SK-N-MC (cell line): ENCODE results near the gene PCDHGB4.
"Not testable (repeated sequence)": the region's sequence is repeated elsewhere in the genome, so short reads cannot be mapped to it uniquely, and the experiment has no call there.

Experiments
- DNase-seq: peaks from one replicate; pipeline ENCODE4 v3.0.0-alpha.2; 2011; ENCODE audit warnings: low read depth, low spot score
- H3K27ac ChIP-seq: fragments of 200-600 bp; sonication (generic); 2 replicates; pipeline ENCODE4 v1.5.1; 2016; ENCODE audit warnings: mixed run types
- H3K36me3 ChIP-seq: fragments of 200-600 bp; sonication (generic); 2 replicates; pipeline ENCODE4 v1.6.1; 2017; ENCODE audit warnings: antibody characterized with exemption, low read length, mixed read lengths; ENCODE audit not compliant: insufficient read depth
- H3K4me3 ChIP-seq: fragments of 200-600 bp; sonication (generic); 2 replicates; pipeline ENCODE4 v1.5.1; 2016
- H3K9ac ChIP-seq: fragments of 200-600 bp; sonication (generic); 2 replicates; pipeline ENCODE4 v1.8.0; 2017; ENCODE audit warnings: mixed run types, mixed read lengths; ENCODE audit not compliant: insufficient read length
- H3K9me3 ChIP-seq: fragments of 200-600 bp; sonication (generic); 2 replicates; pipeline ENCODE4 v1.6.1; 2017; ENCODE audit warnings: low read depth, mild to moderate bottlenecking, antibody characterized with exemption, low read length, moderate library complexity, mixed read lengths
- EZH2 ChIP-seq: fragments of 200-600 bp; sonication (generic); IDR thresholded peaks from one replicate; pipeline ENCODE4 v1.6.1; 2017; ENCODE audit warnings: antibody characterized with exemption
- FOXP2 ChIP-seq: optimal IDR thresholded peaks from 2 replicates; pipeline ENCODE3; 2011; ENCODE audit warnings: mild to moderate bottlenecking, moderate library complexity; ENCODE audit not compliant: insufficient read depth; ENCODE audit errors: extremely low read length, control extremely low read depth
- POLR2AphosphoS5 ChIP-seq: IDR thresholded peaks from 2 replicates; pipeline ENCODE4 v1.6.1; 2012; ENCODE audit warnings: mild to moderate bottlenecking, low read depth, low read length, borderline replicate concordance

Gene PCDHGB4

GRCh38 chr5:141382469-141383294 lies 4.8 kb upstream of the PCDHGB4 start, which contains the start of gene PCDHGA7:
PCDHGA7 (plus strand) TSS chr5:141382742; CDS start chr5:141382900, 158 bp downstream.
- Histone ChIP-seq H3K9ac (peak within 1 kb of the TSS; percentile 68), H3K9me3 (no peaks in the 10 kb centered on the region), H3K36me3 (no peaks in the 10 kb centered on the region), H3K4me3 (peak within 1 kb of the TSS; percentile 76), H3K27ac (no peak within 1 kb of the TSS)
- TF ChIP-seq EZH2 (no peak), POLR2AphosphoS5 (no peak), FOXP2 (no peak)
- no peak for DNase-seq

DNA sequence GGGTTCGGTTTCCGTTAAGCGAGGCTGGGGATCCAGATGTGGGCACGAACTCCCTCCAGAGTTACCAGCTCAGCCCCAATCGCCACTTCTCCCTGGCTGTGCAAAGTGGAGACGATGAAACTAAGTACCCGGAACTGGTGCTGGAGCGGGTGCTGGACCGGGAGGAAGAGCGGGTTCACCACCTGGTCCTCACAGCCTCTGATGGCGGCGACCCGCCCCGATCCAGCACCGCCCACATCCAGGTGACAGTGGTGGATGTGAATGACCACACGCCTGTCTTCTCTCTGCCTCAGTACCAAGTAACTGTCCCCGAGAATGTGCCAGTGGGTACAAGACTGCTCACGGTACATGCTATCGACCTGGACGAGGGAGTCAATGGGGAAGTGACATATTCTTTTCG lies 4.2 kb upstream of the PCDHGB4 start:
- H3K9ac ChIP-seq = no peak overlapping the region
- no peak for TF ChIP-seq EZH2
- no peak for TF ChIP-seq FOXP2
- TF ChIP-seq POLR2AphosphoS5 = no peak
- no peaks in the 10 kb centered on the region for H3K9me3 ChIP-seq
- DNase-seq = no peak
- peak overlapping the region; percentile 76 for H3K4me3 ChIP-seq
- no peaks in the 10 kb centered on the region for H3K36me3 ChIP-seq
- H3K27ac ChIP-seq = no peak overlapping the region

- no peaks in the 10 kb centered on the region for H3K9me3 ChIP-seq
- no peaks in the 10 kb centered on the region for H3K36me3 ChIP-seq
- no peak for DNase-seq
- TF ChIP-seq POLR2AphosphoS5 = no peak
- TF ChIP-seq FOXP2 = no peak
- no peak for TF ChIP-seq EZH2
- no peak overlapping the region for H3K27ac ChIP-seq
- no peak overlapping the region for H3K4me3 ChIP-seq
- H3K9ac ChIP-seq = no peak overlapping the region
Measured at GRCh38 chr5:141384471-141385267, 2.8 kb upstream of the PCDHGB4 start.

DNA sequence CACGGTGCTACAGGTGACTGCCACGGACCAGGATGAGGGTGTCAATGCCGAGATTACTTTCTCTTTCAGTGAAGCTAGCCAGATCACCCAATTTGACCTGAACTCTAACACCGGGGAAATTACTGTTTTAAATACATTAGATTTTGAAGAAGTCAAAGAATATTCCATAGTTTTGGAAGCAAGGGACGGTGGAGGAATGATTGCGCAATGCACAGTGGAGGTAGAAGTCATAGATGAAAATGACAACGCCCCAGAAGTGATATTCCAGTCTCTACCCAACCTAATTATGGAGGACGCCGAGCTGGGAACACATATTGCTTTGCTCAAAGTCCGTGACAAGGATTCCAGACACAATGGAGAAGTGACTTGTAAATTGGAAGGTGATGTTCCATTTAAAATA lies 1.2 kb downstream of the PCDHGB4 start:
- Histone ChIP-seq H3K9me3 (no peaks in the 10 kb centered on the region), H3K27ac (no peak overlapping the region), H3K4me3 (no peak overlapping the region), H3K36me3 (no peaks in the 10 kb centered on the region), H3K9ac (no peak overlapping the region)
- TF ChIP-seq POLR2AphosphoS5 (no peak), EZH2 (no peak), FOXP2 (no peak)
- no peak for DNase-seq

- no peak for DNase-seq
- H3K9me3 ChIP-seq = no peaks in the 10 kb centered on the region
- H3K9ac ChIP-seq = no peak overlapping the region
- H3K4me3 ChIP-seq = no peak overlapping the region
- no peak overlapping the region for H3K27ac ChIP-seq
- H3K36me3 ChIP-seq = no peaks in the 10 kb centered on the region
- no peak for TF ChIP-seq POLR2AphosphoS5
- TF ChIP-seq FOXP2 = no peak
- TF ChIP-seq EZH2 = no peak
Measured at GRCh38 chr5:141389153-141390042, 1.9 kb downstream of the PCDHGB4 start.

DNA sequence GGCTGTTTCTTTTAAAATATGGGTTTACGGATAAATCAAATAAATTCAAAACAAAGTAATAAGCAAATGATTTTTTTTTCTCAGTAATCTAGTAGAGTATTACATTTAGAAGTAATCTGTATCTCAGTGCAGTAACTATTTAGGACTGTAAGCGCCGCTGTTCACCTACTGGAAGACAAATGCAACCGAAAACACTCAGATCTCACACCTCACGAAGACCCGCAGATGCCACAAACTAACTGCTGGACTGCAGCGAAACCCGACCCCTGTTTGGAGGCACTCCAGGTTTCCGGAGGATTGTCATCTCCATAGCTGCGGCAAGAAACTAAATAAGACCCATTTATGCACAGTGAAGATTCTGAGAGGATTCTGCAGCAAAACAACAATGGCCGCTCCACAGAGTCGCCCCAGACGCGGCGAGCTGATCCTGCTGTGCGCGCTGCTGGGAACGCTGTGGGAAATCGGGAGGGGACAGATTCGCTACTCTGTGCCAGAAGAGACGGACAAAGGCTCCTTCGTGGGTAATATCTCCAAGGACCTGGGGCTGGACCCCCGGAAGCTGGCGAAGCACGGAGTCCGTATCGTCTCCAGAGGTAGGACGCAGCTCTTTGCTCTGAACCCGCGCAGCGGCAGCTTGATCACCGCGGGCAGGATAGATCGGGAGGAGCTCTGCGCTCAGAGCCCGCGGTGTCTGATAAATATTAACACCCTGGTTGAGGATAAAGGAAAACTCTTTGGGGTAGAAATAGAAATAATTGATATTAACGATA lies 5.1 kb downstream of the PCDHGB4 start, which contains the start of gene PCDHGA8:
TSS of gene PCDHGA8 (plus strand) at position 205 of the 770 bp plus-strand sequence. CDS start at position 386, 181 bp downstream.
- no peak for TF ChIP-seq EZH2
- TF ChIP-seq FOXP2 = no peak
- TF ChIP-seq POLR2AphosphoS5 = no peak
- DNase-seq = no peak
- no peak within 1 kb of the TSS for H3K9ac ChIP-seq
- no peaks in the 10 kb centered on the region for H3K36me3 ChIP-seq
- no peak within 1 kb of the TSS for H3K4me3 ChIP-seq
- H3K9me3 ChIP-seq = no peaks in the 10 kb centered on the region
- no peak within 1 kb of the TSS for H3K27ac ChIP-seq

GRCh38 chr5:141393267-141393666 lies 5.8 kb downstream of the PCDHGB4 start:
- TF ChIP-seq EZH2 = no peak
- no peak for TF ChIP-seq FOXP2
- no peak for TF ChIP-seq POLR2AphosphoS5
- DNase-seq = no peak
- Histone ChIP-seq H3K27ac (no peak overlapping the region), H3K9me3 (no peaks in the 10 kb centered on the region), H3K9ac (no peak overlapping the region), H3K36me3 (no peaks in the 10 kb centered on the region), H3K4me3 (no peak overlapping the region)

DNA sequence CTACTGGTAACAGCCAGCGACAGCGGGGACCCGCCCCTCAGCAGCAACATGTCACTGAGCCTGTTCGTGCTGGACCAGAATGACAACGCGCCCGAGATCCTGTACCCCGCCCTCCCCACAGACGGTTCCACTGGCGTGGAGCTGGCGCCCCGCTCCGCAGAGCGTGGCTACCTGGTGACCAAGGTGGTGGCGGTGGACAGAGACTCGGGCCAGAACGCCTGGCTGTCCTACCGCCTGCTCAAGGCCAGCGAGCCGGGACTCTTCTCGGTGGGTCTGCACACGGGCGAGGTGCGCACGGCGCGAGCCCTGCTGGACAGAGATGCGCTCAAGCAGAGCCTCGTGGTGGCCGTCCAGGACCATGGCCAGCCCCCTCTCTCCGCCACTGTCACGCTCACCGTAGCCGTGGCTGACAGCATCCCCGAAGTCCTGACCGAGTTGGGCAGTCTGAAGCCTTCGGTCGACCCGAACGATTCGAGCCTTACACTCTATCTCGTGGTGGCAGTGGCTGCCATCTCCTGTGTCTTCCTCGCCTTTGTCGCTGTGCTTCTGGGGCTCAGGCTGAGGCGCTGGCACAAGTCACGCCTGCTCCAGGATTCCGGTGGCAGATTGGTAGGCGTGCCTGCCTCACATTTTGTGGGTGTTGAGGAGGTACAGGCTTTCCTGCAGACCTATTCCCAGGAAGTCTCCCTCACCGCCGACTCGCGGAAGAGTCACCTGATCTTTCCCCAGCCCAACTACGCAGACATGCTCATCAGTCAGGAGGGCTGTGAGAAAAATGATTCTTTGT lies 7.1 kb downstream of the PCDHGB4 start:
- not testable (repeated sequence) for H3K9me3 ChIP-seq, H3K27ac ChIP-seq, H3K4me3 ChIP-seq, H3K9ac ChIP-seq, H3K36me3 ChIP-seq, DNase-seq

DNA sequence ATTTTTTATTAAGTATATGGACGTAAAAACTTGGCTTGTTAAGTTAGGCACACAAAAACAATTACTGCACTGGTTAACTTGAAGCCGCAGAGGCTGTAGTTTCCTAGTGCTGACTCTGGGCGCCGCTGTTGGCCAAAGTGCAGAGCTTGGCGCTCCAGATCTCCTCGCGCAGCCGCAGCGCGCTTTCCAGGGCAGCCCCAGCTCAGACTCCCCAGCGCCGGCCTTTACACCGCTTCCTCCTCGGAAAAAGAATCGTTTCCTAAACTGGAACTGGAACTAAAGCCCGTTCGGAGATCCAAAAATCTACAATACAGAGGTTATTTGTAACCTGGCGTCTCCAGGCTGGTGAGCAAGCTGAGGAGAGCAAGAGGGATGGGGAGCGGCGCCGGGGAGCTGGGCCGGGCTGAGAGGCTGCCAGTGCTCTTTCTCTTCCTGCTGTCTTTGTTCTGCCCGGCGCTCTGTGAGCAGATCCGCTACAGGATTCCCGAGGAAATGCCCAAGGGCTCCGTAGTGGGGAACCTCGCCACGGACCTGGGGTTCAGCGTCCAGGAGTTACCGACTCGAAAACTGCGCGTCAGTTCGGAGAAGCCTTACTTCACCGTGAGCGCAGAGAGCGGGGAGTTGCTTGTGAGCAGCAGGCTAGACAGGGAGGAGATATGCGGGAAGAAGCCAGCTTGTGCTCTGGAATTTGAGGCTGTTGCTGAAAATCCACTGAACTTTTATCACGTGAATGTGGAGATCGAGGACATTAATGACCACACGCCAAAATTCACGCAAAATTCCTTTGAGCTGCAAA lies 10.5 kb downstream of the PCDHGB4 start, which contains the start of gene PCDHGB5:
TSS of gene PCDHGB5 (plus strand) at position 192 of the 796 bp plus-strand sequence. CDS start at position 373, 181 bp downstream.
- H3K36me3 ChIP-seq, H3K27ac ChIP-seq, DNase-seq, H3K4me3 ChIP-seq, H3K9me3 ChIP-seq, H3K9ac ChIP-seq: not testable (repeated sequence)
